Liver (tissue), 3 donors: ENCODE results near the gene TRA2B.

ENCODE experiments used
- FOXA1 ChIP-seq: IDR thresholded peaks from 2 replicates; pipeline ENCODE4 v1.6.1; 2016; ENCODE audit warnings: antibody characterized with exemption
- JUND ChIP-seq, 2 donors: IDR thresholded peaks; 2 replicates each; pipeline ENCODE4 v1.6.1; 2016; ENCODE audit warnings: antibody characterized with exemption in 2 of 2
- RAD21 ChIP-seq, 2 donors: IDR thresholded peaks; 2 replicates each; pipeline ENCODE4 v1.6.1; 2016; ENCODE audit warnings: antibody characterized with exemption in 2 of 2, mild to moderate bottlenecking in 2 of 2
- SP1 ChIP-seq: IDR thresholded peaks from 2 replicates; pipeline ENCODE4 v1.6.1; 2018; ENCODE audit warnings: antibody characterized with exemption, mild to moderate bottlenecking
- TAF1 ChIP-seq: conservative IDR thresholded peaks from 2 replicates; pipeline ENCODE4 v1.6.1; 2016; ENCODE audit warnings: antibody characterized with exemption, mild to moderate bottlenecking
- TF ChIP-seq, protein P1 (sequence below): fragments of 150-350 bp; IDR thresholded peaks from 2 replicates; pipeline ENCODE4 v1.5.1; 2017; ENCODE audit warnings: improper control_type of control experiment, low read depth, low read length; ENCODE audit not compliant: missing input control
- TF ChIP-seq, protein P2 (sequence below): IDR thresholded peaks from 2 replicates; pipeline ENCODE4 v1.6.1; 2016; ENCODE audit warnings: antibody characterized with exemption, mild to moderate bottlenecking
- donor health status: healthy.
- donor health status: healthy.

DNA sequence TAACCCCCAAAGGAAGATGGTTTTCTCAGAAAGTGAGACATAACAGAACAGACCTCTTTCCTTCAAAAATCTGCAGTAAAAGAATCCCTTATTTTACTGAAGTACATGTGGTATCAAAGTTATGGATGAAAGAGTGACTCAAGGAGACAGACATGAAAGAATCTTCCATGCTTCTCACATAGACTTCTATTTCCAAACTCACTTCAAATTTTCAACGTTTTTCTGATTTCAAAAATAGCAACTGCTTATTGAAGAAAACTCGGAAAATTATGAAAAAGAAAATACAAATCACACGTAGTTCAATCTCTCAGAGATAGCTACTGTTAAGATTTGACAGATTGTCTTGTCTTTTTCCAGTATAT is 39.8 kb upstream of the TRA2B start:
- TF ChIP-seq, protein P1, sequence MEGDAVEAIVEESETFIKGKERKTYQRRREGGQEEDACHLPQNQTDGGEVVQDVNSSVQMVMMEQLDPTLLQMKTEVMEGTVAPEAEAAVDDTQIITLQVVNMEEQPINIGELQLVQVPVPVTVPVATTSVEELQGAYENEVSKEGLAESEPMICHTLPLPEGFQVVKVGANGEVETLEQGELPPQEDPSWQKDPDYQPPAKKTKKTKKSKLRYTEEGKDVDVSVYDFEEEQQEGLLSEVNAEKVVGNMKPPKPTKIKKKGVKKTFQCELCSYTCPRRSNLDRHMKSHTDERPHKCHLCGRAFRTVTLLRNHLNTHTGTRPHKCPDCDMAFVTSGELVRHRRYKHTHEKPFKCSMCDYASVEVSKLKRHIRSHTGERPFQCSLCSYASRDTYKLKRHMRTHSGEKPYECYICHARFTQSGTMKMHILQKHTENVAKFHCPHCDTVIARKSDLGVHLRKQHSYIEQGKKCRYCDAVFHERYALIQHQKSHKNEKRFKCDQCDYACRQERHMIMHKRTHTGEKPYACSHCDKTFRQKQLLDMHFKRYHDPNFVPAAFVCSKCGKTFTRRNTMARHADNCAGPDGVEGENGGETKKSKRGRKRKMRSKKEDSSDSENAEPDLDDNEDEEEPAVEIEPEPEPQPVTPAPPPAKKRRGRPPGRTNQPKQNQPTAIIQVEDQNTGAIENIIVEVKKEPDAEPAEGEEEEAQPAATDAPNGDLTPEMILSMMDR: no peak
- TF ChIP-seq, protein P2, sequence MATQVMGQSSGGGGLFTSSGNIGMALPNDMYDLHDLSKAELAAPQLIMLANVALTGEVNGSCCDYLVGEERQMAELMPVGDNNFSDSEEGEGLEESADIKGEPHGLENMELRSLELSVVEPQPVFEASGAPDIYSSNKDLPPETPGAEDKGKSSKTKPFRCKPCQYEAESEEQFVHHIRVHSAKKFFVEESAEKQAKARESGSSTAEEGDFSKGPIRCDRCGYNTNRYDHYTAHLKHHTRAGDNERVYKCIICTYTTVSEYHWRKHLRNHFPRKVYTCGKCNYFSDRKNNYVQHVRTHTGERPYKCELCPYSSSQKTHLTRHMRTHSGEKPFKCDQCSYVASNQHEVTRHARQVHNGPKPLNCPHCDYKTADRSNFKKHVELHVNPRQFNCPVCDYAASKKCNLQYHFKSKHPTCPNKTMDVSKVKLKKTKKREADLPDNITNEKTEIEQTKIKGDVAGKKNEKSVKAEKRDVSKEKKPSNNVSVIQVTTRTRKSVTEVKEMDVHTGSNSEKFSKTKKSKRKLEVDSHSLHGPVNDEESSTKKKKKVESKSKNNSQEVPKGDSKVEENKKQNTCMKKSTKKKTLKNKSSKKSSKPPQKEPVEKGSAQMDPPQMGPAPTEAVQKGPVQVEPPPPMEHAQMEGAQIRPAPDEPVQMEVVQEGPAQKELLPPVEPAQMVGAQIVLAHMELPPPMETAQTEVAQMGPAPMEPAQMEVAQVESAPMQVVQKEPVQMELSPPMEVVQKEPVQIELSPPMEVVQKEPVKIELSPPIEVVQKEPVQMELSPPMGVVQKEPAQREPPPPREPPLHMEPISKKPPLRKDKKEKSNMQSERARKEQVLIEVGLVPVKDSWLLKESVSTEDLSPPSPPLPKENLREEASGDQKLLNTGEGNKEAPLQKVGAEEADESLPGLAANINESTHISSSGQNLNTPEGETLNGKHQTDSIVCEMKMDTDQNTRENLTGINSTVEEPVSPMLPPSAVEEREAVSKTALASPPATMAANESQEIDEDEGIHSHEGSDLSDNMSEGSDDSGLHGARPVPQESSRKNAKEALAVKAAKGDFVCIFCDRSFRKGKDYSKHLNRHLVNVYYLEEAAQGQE: no peak
- TF ChIP-seq SP1: no peak
- TF ChIP-seq RAD21 (IDR thresholded peaks at IDR 0.05): no peak
- TF ChIP-seq FOXA1: no peak
- TF ChIP-seq JUND (IDR thresholded peaks at IDR 0.05): no peak
- no peak for TF ChIP-seq TAF1
